Jurkat, Clone E6-1 (cell line): ENCODE results near the gene SLC2A8.
A peak's percentile ranks its signal among the peaks of the same experiment; 100 is the strongest.

Experiments
- DNase-seq: peaks from one replicate; pipeline ENCODE4 v3.0.0-alpha.2; 2011; ENCODE audit warnings: low read depth, low spot score
- H3K4me3 ChIP-seq: 2 replicates; pipeline ENCODE4 v1.5.1; 2011; ENCODE audit warnings: mild to moderate bottlenecking, low read length, control low read depth, moderate library complexity

Gene SLC2A8

GRCh38 chr9:127370672-127371648 lies 26.0 kb upstream of the SLC2A8 start:
- DNase-seq: no peak
- H3K4me3 ChIP-seq: no peak overlapping the region

- no peak for DNase-seq
- no peak overlapping the region for H3K4me3 ChIP-seq
Observed at GRCh38 chr9:127380479-127380878, 16.5 kb upstream of the SLC2A8 start.

- no peak for DNase-seq
- H3K4me3 ChIP-seq: no peak overlapping the region
Observed at GRCh38 chr9:127382541-127382940, 14.4 kb upstream of the SLC2A8 start.

GRCh38 chr9:127384016-127384730 lies 12.8 kb upstream of the SLC2A8 start:
- DNase-seq: no peak
- H3K4me3 ChIP-seq: no peak overlapping the region

- no peak overlapping the region for H3K4me3 ChIP-seq
- no peak for DNase-seq
Observed at GRCh38 chr9:127384901-127385300, 12.1 kb upstream of the SLC2A8 start.

- no peak for DNase-seq
- no peak overlapping the region for H3K4me3 ChIP-seq
Observed at GRCh38 chr9:127386249-127386648, 10.7 kb upstream of the SLC2A8 start.

- H3K4me3 ChIP-seq: no peak overlapping the region
- no peak for DNase-seq
Observed at GRCh38 chr9:127386981-127387380, 10.0 kb upstream of the SLC2A8 start.

GRCh38 chr9:127388037-127388855 lies 8.7 kb upstream of the SLC2A8 start:
- no peak overlapping the region for H3K4me3 ChIP-seq
- DNase-seq: peak; percentile 99

- H3K4me3 ChIP-seq: no peak overlapping the region
- DNase-seq: no peak
Observed at GRCh38 chr9:127388856-127389238, 8.1 kb upstream of the SLC2A8 start.

- no peak for DNase-seq
- H3K4me3 ChIP-seq: no peak overlapping the region
Observed at GRCh38 chr9:127389381-127390247, 7.4 kb upstream of the SLC2A8 start.

GRCh38 chr9:127390248-127390545 lies 6.8 kb upstream of the SLC2A8 start:
- H3K4me3 ChIP-seq: no peak overlapping the region

GRCh38 chr9:127390563-127390962 lies 6.4 kb upstream of the SLC2A8 start:
- H3K4me3 ChIP-seq: no peak overlapping the region
- no peak for DNase-seq

More at GRCh38 chr9:127390248-127390545, 6.8 kb upstream of the SLC2A8 start:
- DNase-seq: no peak

GRCh38 chr9:127392166-127392565 lies 4.8 kb upstream of the SLC2A8 start:
- no peak for DNase-seq
- no peak overlapping the region for H3K4me3 ChIP-seq

- H3K4me3 ChIP-seq: no peak overlapping the region
- no peak for DNase-seq
Observed at GRCh38 chr9:127392976-127393375, 4.0 kb upstream of the SLC2A8 start.

GRCh38 chr9:127393645-127394044 lies 3.3 kb upstream of the SLC2A8 start:
- no peak overlapping the region for H3K4me3 ChIP-seq
- no peak for DNase-seq

- no peak for DNase-seq
- no peak overlapping the region for H3K4me3 ChIP-seq
Observed at GRCh38 chr9:127395497-127396252, 1.3 kb upstream of the SLC2A8 start.

- DNase-seq: no peak
- H3K4me3 ChIP-seq: peak overlapping the region; percentile 52
Observed at GRCh38 chr9:127396253-127396807, 639 bp upstream of the SLC2A8 start.
